Skeletal muscle cell (primary cell): ENCODE measurements around the gene ADRA2C.

Source experiments
- DNase-seq: peaks from one replicate; pipeline ENCODE4 v3.0.0-alpha.2; 2010; ENCODE audit warnings: low read depth
- H3K4me3 ChIP-seq: 2 replicates; pipeline ENCODE4 v1.5.1; 2011; ENCODE audit warnings: low read depth, mild to moderate bottlenecking, control low read depth, low read length, moderate library complexity

Gene ADRA2C

GRCh38 chr4:3753726-3754412 lies 12.3 kb upstream of the ADRA2C start:
- no peak for DNase-seq
- no peak overlapping the region for H3K4me3 ChIP-seq

- no peak for DNase-seq
- H3K4me3 ChIP-seq = no peak overlapping the region
Observed at GRCh38 chr4:3756343-3757059, 9.7 kb upstream of the ADRA2C start.

DNA sequence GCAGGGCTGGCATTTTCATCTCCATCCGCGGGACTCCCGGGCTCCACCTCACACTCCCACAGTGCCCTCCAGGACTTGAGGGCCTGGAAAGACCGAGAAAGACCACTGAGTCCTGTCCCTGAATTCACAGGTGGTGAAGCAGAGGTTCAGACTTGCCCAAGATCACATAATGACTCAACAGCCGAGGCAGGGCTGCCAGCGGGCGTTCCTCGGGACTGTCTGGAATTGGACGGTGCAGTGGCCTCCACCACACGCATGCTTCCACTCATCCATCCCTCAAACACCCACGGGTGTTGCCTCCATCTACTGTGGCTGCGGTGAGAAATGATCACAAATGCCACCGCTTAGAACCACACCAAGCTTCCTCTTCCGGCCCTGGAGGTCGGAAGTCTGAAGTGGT lies 6.9 kb upstream of the ADRA2C start:
- DNase-seq = no peak
- H3K4me3 ChIP-seq = no peak overlapping the region

- no peak overlapping the region for H3K4me3 ChIP-seq
- DNase-seq = no peak
Observed at GRCh38 chr4:3760346-3760745, 5.8 kb upstream of the ADRA2C start.

GRCh38 chr4:3760841-3761240 lies 5.3 kb upstream of the ADRA2C start:
- no peak for DNase-seq
- no peak overlapping the region for H3K4me3 ChIP-seq

DNA sequence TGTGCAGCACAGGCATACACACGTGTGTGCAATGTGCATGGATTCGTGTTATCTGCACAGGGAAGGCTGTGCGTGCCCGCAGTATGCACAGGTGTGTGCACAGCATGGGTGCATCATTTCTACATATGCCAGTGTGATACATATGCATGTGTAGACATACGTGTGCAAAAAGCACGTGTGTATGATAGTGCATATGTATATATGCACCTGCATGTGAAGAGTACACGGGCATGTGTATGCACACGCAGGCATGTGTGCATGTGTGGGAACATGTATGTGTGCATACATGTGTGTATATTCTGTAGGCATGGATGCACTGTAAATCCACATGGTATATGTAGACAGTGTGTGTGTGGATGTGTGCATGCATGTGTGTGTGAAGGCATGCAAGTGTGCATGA lies 3.9 kb upstream of the ADRA2C start:
- H3K4me3 ChIP-seq = no peak overlapping the region
- DNase-seq = no peak

- no peak for DNase-seq
Observed at GRCh38 chr4:3762753-3763549, 3.2 kb upstream of the ADRA2C start.

GRCh38 chr4:3765271-3766035 lies 732 bp upstream of the ADRA2C start:
- peak overlapping the region; percentile 47 for H3K4me3 ChIP-seq
- peak; percentile 17 for DNase-seq

More at GRCh38 chr4:3762753-3763549, 3.2 kb upstream of the ADRA2C start:
- no peak overlapping the region for H3K4me3 ChIP-seq

DNA sequence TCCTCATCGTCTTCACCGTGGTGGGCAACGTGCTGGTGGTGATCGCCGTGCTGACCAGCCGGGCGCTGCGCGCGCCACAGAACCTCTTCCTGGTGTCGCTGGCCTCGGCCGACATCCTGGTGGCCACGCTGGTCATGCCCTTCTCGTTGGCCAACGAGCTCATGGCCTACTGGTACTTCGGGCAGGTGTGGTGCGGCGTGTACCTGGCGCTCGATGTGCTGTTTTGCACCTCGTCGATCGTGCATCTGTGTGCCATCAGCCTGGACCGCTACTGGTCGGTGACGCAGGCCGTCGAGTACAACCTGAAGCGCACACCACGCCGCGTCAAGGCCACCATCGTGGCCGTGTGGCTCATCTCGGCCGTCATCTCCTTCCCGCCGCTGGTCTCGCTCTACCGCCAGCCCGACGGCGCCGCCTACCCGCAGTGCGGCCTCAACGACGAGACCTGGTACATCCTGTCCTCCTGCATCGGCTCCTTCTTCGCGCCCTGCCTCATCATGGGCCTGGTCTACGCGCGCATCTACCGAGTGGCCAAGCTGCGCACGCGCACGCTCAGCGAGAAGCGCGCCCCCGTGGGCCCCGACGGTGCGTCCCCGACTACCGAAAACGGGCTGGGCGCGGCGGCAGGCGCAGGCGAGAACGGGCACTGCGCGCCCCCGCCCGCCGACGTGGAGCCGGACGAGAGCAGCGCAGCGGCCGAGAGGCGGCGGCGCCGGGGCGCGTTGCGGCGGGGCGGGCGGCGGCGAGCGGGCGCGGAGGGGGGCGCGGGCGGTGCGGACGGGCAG lies 792 bp downstream of the ADRA2C start:
- peak overlapping the region; percentile 28 for H3K4me3 ChIP-seq
- no peak for DNase-seq

DNA sequence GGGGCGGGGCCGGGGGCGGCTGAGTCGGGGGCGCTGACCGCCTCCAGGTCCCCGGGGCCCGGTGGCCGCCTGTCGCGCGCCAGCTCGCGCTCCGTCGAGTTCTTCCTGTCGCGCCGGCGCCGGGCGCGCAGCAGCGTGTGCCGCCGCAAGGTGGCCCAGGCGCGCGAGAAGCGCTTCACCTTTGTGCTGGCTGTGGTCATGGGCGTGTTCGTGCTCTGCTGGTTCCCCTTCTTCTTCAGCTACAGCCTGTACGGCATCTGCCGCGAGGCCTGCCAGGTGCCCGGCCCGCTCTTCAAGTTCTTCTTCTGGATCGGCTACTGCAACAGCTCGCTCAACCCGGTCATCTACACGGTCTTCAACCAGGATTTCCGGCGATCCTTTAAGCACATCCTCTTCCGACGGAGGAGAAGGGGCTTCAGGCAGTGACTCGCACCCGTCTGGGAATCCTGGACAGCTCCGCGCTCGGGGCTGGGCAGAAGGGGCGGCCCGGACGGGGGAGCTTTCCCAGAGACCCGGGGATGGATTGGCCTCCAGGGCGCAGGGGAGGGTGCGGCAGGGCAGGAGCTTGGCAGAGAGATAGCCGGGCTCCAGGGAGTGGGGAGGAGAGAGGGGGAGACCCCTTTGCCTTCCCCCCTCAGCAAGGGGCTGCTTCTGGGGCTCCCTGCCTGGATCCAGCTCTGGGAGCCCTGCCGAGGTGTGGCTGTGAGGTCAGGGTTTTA lies 1.5 kb downstream of the ADRA2C start:
- H3K4me3 ChIP-seq = no peak overlapping the region
- DNase-seq = no peak

DNA sequence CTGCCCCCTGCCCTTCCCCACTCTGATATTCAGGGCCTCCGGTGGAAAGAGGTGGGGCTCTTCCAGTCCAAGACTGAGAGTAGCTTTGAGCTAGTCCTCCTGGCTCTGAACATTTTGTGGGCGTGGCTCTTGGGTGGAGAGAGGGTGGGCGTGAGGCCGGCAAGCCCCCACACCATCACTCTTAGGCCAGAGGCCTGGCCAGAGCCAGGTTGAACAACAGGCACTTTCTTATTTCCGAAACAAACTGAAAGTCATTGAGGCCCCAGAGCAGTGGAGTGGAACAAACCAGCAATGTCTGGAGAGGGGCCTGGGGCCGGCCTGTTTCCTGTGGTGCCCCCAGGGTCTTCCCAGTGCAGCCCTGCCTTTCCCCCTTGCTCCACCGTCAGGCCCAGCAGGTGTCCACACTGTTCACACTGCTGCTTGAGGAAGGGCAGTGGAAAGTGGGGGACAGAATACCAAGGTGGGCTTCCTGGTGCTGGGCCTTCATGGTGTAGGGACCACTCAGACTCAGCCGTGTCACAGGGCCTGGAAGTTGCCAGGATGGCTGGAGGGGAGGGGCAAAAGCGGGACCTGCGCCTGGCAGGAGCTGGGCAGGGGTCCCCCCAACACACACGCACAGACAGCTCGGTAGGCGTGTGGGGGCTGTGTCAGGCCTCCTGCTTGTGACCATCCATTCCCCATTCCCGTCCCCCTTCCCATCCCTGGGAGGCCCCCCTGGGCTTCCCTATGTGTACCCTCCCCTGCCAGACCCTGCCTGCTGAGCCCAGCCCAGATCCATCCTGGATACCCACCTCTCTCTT lies 2.9 kb downstream of the ADRA2C start:
- DNase-seq = no peak
- H3K4me3 ChIP-seq = no peak overlapping the region

DNA sequence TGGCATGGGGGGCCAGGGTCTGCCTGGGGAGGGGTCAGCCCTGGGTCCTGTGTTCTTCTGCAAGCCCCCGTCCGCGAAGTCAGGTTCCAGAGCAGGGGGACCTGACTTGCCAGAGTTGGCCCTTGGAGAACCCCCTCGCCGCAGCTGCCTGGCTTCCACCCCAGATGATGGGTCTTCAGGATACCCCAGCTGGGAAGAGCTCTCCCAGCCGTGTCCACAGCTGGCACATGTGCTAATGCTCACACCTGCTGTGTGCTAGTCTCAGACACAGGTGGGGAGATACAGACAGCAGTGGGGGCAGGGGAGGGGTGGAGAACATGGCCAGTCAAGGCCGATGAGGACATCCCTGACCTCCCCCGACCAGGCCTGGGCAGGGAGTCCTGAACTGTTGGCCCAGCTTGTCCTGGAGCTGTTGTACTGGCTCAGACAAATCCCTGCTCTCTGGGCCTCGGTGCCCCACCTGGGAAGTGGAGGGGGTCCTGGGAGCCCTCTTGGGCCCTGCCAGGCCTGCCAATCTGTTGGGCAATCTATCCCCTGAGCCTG lies 3.5 kb downstream of the ADRA2C start:
- H3K4me3 ChIP-seq = no peak overlapping the region
- no peak for DNase-seq

- no peak overlapping the region for H3K4me3 ChIP-seq
- no peak for DNase-seq
Observed at GRCh38 chr4:3770323-3771163, 4.4 kb downstream of the ADRA2C start.

DNA sequence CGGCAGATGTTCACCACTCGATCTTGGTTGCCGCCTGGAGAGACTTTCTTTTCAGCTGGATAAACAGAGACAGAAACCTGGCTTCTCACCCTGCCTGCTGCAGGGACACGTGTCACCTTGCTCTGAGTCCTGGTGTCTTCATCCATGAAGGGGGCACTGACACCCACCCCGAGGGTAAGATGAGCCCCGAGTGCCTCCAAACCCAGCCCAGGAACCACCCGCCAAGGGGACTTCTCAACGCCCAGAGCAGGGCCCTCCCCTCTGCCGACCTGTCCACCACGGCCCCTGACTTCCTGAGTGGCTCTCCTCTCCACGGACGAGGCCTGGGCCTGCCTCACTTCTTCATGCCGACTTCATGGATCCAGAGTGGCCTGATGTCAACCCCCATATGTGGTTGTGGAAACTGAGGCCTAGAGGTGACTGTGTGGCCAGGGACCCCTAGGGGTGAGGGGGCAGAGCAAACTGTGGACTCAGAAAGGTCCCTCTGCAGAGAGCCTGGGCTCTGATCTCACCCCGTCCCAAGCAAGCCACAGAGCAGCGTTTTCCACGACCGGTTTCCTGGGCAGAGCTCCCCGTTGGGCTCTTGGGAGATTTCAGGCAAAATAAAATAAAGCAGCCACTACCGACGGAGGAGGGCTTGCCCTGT lies 5.1 kb downstream of the ADRA2C start:
- H3K4me3 ChIP-seq = no peak overlapping the region
- DNase-seq = no peak

DNA sequence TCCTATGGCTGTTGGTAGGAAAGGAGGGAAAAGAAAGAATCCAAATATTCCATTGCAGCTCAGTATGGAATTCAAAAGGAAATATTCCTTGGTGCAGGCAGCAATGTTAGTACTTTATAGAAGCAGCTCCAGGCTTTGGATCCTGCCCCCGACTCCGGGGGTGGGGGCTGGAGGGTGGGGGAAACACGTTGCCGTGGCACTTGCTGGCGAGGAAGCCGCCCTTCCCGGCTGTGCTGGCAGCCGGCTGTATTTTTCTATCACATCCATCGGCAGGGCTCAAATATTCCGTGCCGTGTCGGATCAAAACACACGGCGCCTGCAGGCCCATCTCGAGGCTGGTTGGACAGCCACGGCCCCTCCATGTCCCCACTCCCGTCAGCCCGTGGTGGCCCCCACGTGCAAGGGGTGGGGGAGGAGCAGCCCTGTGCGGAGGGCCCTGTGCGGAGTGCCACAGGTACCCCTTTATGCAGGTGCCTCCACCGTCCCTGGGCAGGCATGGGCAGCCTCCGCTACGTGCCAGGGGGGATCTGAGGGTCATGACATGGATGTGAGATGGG lies 5.8 kb downstream of the ADRA2C start:
- no peak for DNase-seq
- H3K4me3 ChIP-seq = no peak overlapping the region

DNA sequence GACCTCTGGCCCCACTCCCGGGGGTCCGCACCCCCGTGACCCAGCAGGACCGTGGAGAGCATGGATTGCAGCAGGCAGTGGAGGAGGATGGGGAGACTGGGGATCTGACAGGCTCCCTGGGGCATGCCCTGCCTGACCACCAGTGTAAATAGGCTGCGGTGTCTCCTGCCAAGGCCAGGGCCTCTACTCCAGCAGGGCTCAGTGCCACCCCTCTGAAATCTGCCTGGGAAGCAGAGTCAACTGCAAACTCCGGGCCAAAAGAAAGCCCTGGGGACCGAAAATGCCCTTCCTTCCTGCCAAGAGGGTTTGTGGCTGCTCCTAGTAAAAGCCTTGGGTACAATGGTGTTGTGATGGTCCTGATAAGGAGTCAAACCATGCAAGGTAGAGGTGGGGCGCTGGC lies 6.4 kb downstream of the ADRA2C start:
- DNase-seq = no peak
- H3K4me3 ChIP-seq = no peak overlapping the region
